ENCODE data around the gene REPS2. TPM values are rescaled to one million over a fixed set of nuclear protein-coding genes. Genes with fewer than 3 reads are reported as not detected.

The REPS2 gene
- total RNA-seq, 1 donor from 2014 or later, result 18.9 TPM

GRCh38 chrX:17072721-17073230 lies 126.3 kb downstream of the REPS2 start:
- no peak for DNase-seq
- no peaks in the 10 kb centered on the region for H3K9me3 ChIP-seq
- no peaks in the 10 kb centered on the region for H3K27me3 ChIP-seq
- no peaks in the 10 kb centered on the region for H3K36me3 ChIP-seq
- H3K27ac ChIP-seq, result no peak overlapping the region
- H3K4me1 ChIP-seq, result no peaks in the 10 kb centered on the region
- ATAC-seq, result no peak
- TF ChIP-seq CTCF (IDR thresholded peaks at IDR 0.05), result no peak
- intact Hi-C loops (cut with DNase I), result no loop called here
- no peak overlapping the region for H3K4me3 ChIP-seq

- H3K4me1 ChIP-seq, result no peaks in the 10 kb centered on the region
- intact Hi-C loops (cut with DNase I), result no loop called here
Measured at GRCh38 chrX:17075004-17075403, 128.5 kb downstream of the REPS2 start.

GRCh38 chrX:17077361-17077760 lies 130.9 kb downstream of the REPS2 start:
- DNase-seq (no peak), ATAC-seq (no peak)
- Histone ChIP-seq H3K27ac (no peak overlapping the region), H3K36me3 (no peaks in the 10 kb centered on the region), H3K27me3 (no peaks in the 10 kb centered on the region), H3K4me3 (no peak overlapping the region), H3K4me1 (no peaks in the 10 kb centered on the region), H3K9me3 (no peaks in the 10 kb centered on the region)
- intact Hi-C loops (cut with DNase I), result no loop called here
- TF ChIP-seq CTCF (IDR thresholded peaks at IDR 0.05), result no peak

More at GRCh38 chrX:17075004-17075403, 128.5 kb downstream of the REPS2 start:
- Histone ChIP-seq H3K36me3 (no peaks in the 10 kb centered on the region), H3K4me3 (no peak overlapping the region), H3K9me3 (no peaks in the 10 kb centered on the region), H3K27ac (no peak overlapping the region), H3K27me3 (no peaks in the 10 kb centered on the region)
- DNase-seq, result no peak
- no peak for ATAC-seq
- TF ChIP-seq CTCF (IDR thresholded peaks at IDR 0.05), result no peak

- H3K27ac ChIP-seq, result no peak overlapping the region
Measured at GRCh38 chrX:17078031-17078720, 131.7 kb downstream of the REPS2 start.

GRCh38 chrX:17081511-17081910 lies 135.1 kb downstream of the REPS2 start:
- no peaks in the 10 kb centered on the region for H3K4me1 ChIP-seq
- H3K4me3 ChIP-seq, result no peak overlapping the region
- DNase-seq (no peak), ATAC-seq (no peak)
- TF ChIP-seq CTCF (IDR thresholded peaks at IDR 0.05), result no peak
- H3K36me3 ChIP-seq, result no peaks in the 10 kb centered on the region
- no peaks in the 10 kb centered on the region for H3K27me3 ChIP-seq
- no peak overlapping the region for H3K27ac ChIP-seq
- intact Hi-C loops (cut with DNase I), result no loop called here
- H3K9me3 ChIP-seq, result no peaks in the 10 kb centered on the region

More at GRCh38 chrX:17078031-17078720, 131.7 kb downstream of the REPS2 start:
- H3K4me3 ChIP-seq, result no peak overlapping the region
- intact Hi-C loops (cut with DNase I), result no loop called here
- no peak for ATAC-seq
- DNase-seq, result no peak
- no peaks in the 10 kb centered on the region for H3K4me1 ChIP-seq
- H3K27me3 ChIP-seq, result no peaks in the 10 kb centered on the region
- no peaks in the 10 kb centered on the region for H3K9me3 ChIP-seq
- no peaks in the 10 kb centered on the region for H3K36me3 ChIP-seq
- no peak for TF ChIP-seq CTCF (IDR thresholded peaks at IDR 0.05)
